Neural cell (in vitro differentiated cells): ENCODE measurements around the gene ZNHIT6.

Experiments used
- EP300 ChIP-seq: fragments of 450-650 bp; conservative IDR thresholded peaks from 2 replicates; pipeline ENCODE4 v1.6.1; 2014; ENCODE audit warnings: antibody characterized with exemption, mild to moderate bottlenecking, moderate library complexity; ENCODE audit not compliant: poor library complexity, severe bottlenecking
- EZH2 ChIP-seq: fragments of 200-600, 300-800 bp; shearing (Covaris generic), sonication (generic); IDR thresholded peaks from 2 replicates; pipeline ENCODE4 v1.6.1; 2014; ENCODE audit warnings: antibody characterized with exemption, low read length, borderline replicate concordance, mild to moderate bottlenecking; ENCODE audit not compliant: insufficient read depth, poor library complexity, severe bottlenecking
- POLR2AphosphoS5 ChIP-seq: IDR thresholded peaks from 2 replicates; pipeline ENCODE4 v1.6.1; 2012
- TAF1 ChIP-seq: IDR thresholded peaks from 2 replicates; pipeline ENCODE4 v1.6.1; 2012; ENCODE audit warnings: low read depth
- TF ChIP-seq, protein P1 (sequence below): fragments of 450-650 bp; IDR thresholded peaks from 2 replicates; pipeline ENCODE4 v1.5.1; 2014; ENCODE audit warnings: antibody characterized with exemption, mild to moderate bottlenecking, moderate library complexity; ENCODE audit not compliant: poor library complexity, severe bottlenecking
- TF ChIP-seq, protein P2 (sequence below): IDR thresholded peaks from 2 replicates; pipeline ENCODE4 v1.6.1; 2012; ENCODE audit warnings: borderline replicate concordance

DNA sequence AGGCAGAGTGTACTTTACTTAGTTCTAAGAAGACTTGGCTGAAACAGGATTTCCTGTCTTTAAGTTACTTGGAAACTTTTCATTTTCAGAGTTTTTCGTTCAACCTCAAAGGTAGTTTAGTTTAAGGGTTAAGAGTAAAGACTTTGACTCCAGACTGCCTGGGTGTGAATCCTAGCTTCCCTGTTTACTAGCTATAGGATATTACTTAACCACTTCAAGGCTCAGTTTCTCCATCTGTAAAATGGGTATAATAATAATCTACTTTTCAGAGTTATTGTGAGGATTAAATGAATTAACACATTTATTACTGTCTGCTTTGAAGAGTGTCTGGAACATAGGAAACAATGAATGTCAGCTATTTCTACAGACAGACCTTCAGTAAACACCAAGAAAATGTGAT, 30.0 kb downstream of the ZNHIT6 start:
- TF ChIP-seq, protein P1, sequence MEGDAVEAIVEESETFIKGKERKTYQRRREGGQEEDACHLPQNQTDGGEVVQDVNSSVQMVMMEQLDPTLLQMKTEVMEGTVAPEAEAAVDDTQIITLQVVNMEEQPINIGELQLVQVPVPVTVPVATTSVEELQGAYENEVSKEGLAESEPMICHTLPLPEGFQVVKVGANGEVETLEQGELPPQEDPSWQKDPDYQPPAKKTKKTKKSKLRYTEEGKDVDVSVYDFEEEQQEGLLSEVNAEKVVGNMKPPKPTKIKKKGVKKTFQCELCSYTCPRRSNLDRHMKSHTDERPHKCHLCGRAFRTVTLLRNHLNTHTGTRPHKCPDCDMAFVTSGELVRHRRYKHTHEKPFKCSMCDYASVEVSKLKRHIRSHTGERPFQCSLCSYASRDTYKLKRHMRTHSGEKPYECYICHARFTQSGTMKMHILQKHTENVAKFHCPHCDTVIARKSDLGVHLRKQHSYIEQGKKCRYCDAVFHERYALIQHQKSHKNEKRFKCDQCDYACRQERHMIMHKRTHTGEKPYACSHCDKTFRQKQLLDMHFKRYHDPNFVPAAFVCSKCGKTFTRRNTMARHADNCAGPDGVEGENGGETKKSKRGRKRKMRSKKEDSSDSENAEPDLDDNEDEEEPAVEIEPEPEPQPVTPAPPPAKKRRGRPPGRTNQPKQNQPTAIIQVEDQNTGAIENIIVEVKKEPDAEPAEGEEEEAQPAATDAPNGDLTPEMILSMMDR, result no peak
- TF ChIP-seq EZH2 (no peak), EP300 (no peak), POLR2AphosphoS5 (no peak), TAF1 (no peak)
- TF ChIP-seq, protein P2, sequence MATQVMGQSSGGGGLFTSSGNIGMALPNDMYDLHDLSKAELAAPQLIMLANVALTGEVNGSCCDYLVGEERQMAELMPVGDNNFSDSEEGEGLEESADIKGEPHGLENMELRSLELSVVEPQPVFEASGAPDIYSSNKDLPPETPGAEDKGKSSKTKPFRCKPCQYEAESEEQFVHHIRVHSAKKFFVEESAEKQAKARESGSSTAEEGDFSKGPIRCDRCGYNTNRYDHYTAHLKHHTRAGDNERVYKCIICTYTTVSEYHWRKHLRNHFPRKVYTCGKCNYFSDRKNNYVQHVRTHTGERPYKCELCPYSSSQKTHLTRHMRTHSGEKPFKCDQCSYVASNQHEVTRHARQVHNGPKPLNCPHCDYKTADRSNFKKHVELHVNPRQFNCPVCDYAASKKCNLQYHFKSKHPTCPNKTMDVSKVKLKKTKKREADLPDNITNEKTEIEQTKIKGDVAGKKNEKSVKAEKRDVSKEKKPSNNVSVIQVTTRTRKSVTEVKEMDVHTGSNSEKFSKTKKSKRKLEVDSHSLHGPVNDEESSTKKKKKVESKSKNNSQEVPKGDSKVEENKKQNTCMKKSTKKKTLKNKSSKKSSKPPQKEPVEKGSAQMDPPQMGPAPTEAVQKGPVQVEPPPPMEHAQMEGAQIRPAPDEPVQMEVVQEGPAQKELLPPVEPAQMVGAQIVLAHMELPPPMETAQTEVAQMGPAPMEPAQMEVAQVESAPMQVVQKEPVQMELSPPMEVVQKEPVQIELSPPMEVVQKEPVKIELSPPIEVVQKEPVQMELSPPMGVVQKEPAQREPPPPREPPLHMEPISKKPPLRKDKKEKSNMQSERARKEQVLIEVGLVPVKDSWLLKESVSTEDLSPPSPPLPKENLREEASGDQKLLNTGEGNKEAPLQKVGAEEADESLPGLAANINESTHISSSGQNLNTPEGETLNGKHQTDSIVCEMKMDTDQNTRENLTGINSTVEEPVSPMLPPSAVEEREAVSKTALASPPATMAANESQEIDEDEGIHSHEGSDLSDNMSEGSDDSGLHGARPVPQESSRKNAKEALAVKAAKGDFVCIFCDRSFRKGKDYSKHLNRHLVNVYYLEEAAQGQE, result no peak
